Lower lobe of right lung (tissue), 2 donors: ENCODE data around the gene CSF2. TPM values are rescaled to one million over a fixed set of nuclear protein-coding genes. Genes with fewer than 3 reads are reported as not detected.

Source experiments
- ATAC-seq, 2 donors: fragments of 200-7000 bp; cut with Tn5 transposase; one replicate each; pipeline ENCODE4 v1.9.1; 2020 to 2022; ENCODE audit warnings: mild to moderate bottlenecking in 2 of 2, moderate library complexity in 2 of 2
- DNase-seq: peaks from one replicate; pipeline ENCODE4 v3.0.0-alpha.2; 2020
- H3K27ac ChIP-seq: fragments of 200-600 bp; one replicate; pipeline ENCODE4 v1.8.0; 2022
- H3K27me3 ChIP-seq: fragments of 200-600 bp; one replicate; pipeline ENCODE4 v1.8.0; 2022; ENCODE audit warnings: low read depth
- H3K36me3 ChIP-seq: fragments of 200-600 bp; one replicate; pipeline ENCODE4 v1.8.0; 2022; ENCODE audit warnings: mild to moderate bottlenecking
- H3K4me1 ChIP-seq: fragments of 200-600 bp; one replicate; pipeline ENCODE4 v1.8.0; 2022
- H3K4me3 ChIP-seq: fragments of 200-600 bp; one replicate; pipeline ENCODE4 v1.8.0; 2022; ENCODE audit warnings: mild to moderate bottlenecking
- H3K9me3 ChIP-seq: fragments of 200-600 bp; one replicate; pipeline ENCODE4 v1.8.0; 2022
- CTCF ChIP-seq: fragments of 200-600 bp; IDR thresholded peaks from one replicate; pipeline ENCODE4 v1.8.0; 2022; ENCODE audit warnings: antibody characterized with exemption, mild to moderate bottlenecking
- intact Hi-C: fragments of 100-400 bp; cut with DNase I; formaldehyde crosslinking; loops from one replicate; pipeline ENCODE4 v1.11.0; 2022
- total RNA-seq: library from RNA; stranded (reverse); fragmentation: NEBNext Ultra II Directional; extraction: Animal tissue kit (Norgen Biotek cat#: 25700); gene quantifications from one replicate; pipeline ENCODE4 v1.2.1, GENCODE V29; 2021
- donor health status: DM: no; HTN: yes; CAD: no; lungs with severe emphysema.

Gene CSF2
- total RNA-seq, 1 donor from 2014 or later, result 3.9 TPM

GRCh38 chr5:132102101-132102701, 28.6 kb downstream of the CSF2 start:
- Histone ChIP-seq H3K4me1 (peaks cover 20% of the 10 kb centered on the region), H3K36me3 (no peaks in the 10 kb centered on the region), H3K4me3 (no peak overlapping the region), H3K27ac (peak overlapping the region; percentile 59), H3K9me3 (no peaks in the 10 kb centered on the region), H3K27me3 (no peaks in the 10 kb centered on the region)
- ATAC-seq, result no peak
- intact Hi-C loops, result no loop called here
- DNase-seq, result no peak
- no peak for TF ChIP-seq CTCF

- no peak for TF ChIP-seq CTCF
- H3K4me1 ChIP-seq, result peaks cover 20% of the 10 kb centered on the region
- DNase-seq (no peak), ATAC-seq (no peak)
- peak overlapping the region; percentile 59 for H3K27ac ChIP-seq
- no peaks in the 10 kb centered on the region for H3K9me3 ChIP-seq
- H3K27me3 ChIP-seq, result no peaks in the 10 kb centered on the region
- intact Hi-C loops, result no loop called here
- no peaks in the 10 kb centered on the region for H3K36me3 ChIP-seq
- H3K4me3 ChIP-seq, result no peak overlapping the region
These were observed 29.3 kb downstream of the CSF2 start for GRCh38 chr5:132102944-132103331.

DNA sequence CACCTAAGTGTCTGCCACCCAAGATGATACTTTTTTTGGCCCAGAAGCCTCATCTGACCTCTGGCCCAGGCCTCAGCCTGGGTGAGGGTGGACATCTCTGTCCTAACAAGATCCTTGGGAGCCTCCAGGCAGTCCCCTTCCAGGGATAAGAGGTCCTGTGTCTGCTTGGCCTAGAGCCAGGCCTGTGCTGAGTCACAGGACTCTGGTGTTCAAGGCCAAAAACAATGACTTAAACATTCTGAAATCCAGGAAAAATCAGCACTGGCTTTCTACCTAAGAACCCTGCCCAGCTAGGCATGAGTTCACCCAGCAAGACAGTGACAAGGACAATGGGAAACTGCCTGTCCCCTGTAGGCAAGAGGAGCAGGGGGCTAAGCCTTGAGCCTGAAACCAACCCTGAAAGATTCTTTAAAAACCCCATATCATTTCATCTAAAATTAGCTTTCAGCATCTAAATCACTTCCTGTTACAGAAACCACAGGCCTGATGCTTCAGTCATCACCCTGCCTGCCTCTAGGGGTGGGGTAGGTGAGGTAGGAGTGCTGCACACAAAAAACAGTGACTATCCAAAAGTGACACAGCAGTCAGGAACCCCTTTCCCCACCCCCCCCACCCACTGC, 29.9 kb downstream of the CSF2 start:
- peaks cover 20% of the 10 kb centered on the region for H3K4me1 ChIP-seq
- intact Hi-C loops, result no loop called here
- H3K9me3 ChIP-seq, result no peaks in the 10 kb centered on the region
- peak overlapping the region; percentile 59 for H3K27ac ChIP-seq
- H3K27me3 ChIP-seq, result no peaks in the 10 kb centered on the region
- no peak for TF ChIP-seq CTCF
- H3K4me3 ChIP-seq, result no peak overlapping the region
- DNase-seq (peak; percentile 71), ATAC-seq (peak; percentile 78 to 80)
- no peaks in the 10 kb centered on the region for H3K36me3 ChIP-seq

GRCh38 chr5:132103969-132104391, 30.4 kb downstream of the CSF2 start:
- ATAC-seq, result peak in 1 of 2 donors; percentile 34
- peak overlapping the region; percentile 59 for H3K27ac ChIP-seq

GRCh38 chr5:132104556-132104955, 31.0 kb downstream of the CSF2 start:
- no peaks in the 10 kb centered on the region for H3K9me3 ChIP-seq
- H3K36me3 ChIP-seq, result no peaks in the 10 kb centered on the region
- intact Hi-C loops, result no loop called here
- TF ChIP-seq CTCF, result no peak
- ATAC-seq, result no peak
- H3K4me3 ChIP-seq, result no peak overlapping the region
- H3K4me1 ChIP-seq, result peaks cover 20% of the 10 kb centered on the region
- DNase-seq, result no peak
- H3K27me3 ChIP-seq, result no peaks in the 10 kb centered on the region
- H3K27ac ChIP-seq, result no peak overlapping the region

More at GRCh38 chr5:132103969-132104391, 30.4 kb downstream of the CSF2 start:
- Histone ChIP-seq H3K4me3 (no peak overlapping the region), H3K9me3 (no peaks in the 10 kb centered on the region), H3K36me3 (no peaks in the 10 kb centered on the region), H3K27me3 (no peaks in the 10 kb centered on the region), H3K4me1 (peaks cover 20% of the 10 kb centered on the region)
- TF ChIP-seq CTCF, result no peak
- intact Hi-C loops, result no loop called here
- peak; percentile 14 for DNase-seq
